Activated CD4-positive, alpha-beta T cell treated with anti-CD3 and anti-CD28 coated beads, Interleukin-2, amount 50 U/mL, for 1 hour (primary cell): ENCODE data around the gene APOL1.
"Not testable (repeated sequence)": the region's sequence is repeated elsewhere in the genome, so short reads cannot be mapped to it uniquely, and the experiment has no call there.

Experiments
- DNase-seq: peaks from one replicate; pipeline ENCODE4 v3.0.0-alpha.2; 2020

Gene APOL1

GRCh38 chr22:36247955-36248354, 5.0 kb upstream of the APOL1 start:
- DNase-seq = no peak

- no peak for DNase-seq
Measured at GRCh38 chr22:36249160-36249559, 3.8 kb upstream of the APOL1 start.

- not testable (repeated sequence) for DNase-seq
Measured at GRCh38 chr22:36250292-36250960, 2.5 kb upstream of the APOL1 start.

- DNase-seq = not testable (repeated sequence)
Measured at GRCh38 chr22:36251979-36252608, 839 bp upstream of the APOL1 start.

GRCh38 chr22:36253523-36254490, 874 bp downstream of the APOL1 start:
- DNase-seq = no peak

GRCh38 chr22:36255572-36255971, 2.6 kb downstream of the APOL1 start:
- not testable (repeated sequence) for DNase-seq

- no peak for DNase-seq
Measured at GRCh38 chr22:36256478-36256877, 3.5 kb downstream of the APOL1 start.

- DNase-seq = no peak
Measured at GRCh38 chr22:36257308-36257707, 4.4 kb downstream of the APOL1 start.

- DNase-seq = no peak
Measured at GRCh38 chr22:36257948-36258670, 5.2 kb downstream of the APOL1 start.

- no peak for DNase-seq
Measured at GRCh38 chr22:36258701-36259614, 6.0 kb downstream of the APOL1 start.

- no peak for DNase-seq
Measured at GRCh38 chr22:36259615-36260300, 6.8 kb downstream of the APOL1 start.

- DNase-seq = not testable (repeated sequence)
Measured at GRCh38 chr22:36261675-36262074, 8.7 kb downstream of the APOL1 start.

- DNase-seq = not testable (repeated sequence)
Measured at GRCh38 chr22:36262307-36262706, 9.4 kb downstream of the APOL1 start.

- not testable (repeated sequence) for DNase-seq
Measured at GRCh38 chr22:36263216-36263673, 10.3 kb downstream of the APOL1 start.

- DNase-seq = not testable (repeated sequence)
Measured at GRCh38 chr22:36263886-36264664, 11.1 kb downstream of the APOL1 start.

GRCh38 chr22:36267058-36267457, 14.1 kb downstream of the APOL1 start:
- DNase-seq = no peak

- DNase-seq = no peak
Measured at GRCh38 chr22:36267896-36268485, 15.1 kb downstream of the APOL1 start.

GRCh38 chr22:36271231-36271630, 18.3 kb downstream of the APOL1 start:
- not testable (repeated sequence) for DNase-seq

GRCh38 chr22:36271951-36272350, 19.0 kb downstream of the APOL1 start:
- DNase-seq = not testable (repeated sequence)

- no peak for DNase-seq
Measured at GRCh38 chr22:36274531-36274930, 21.6 kb downstream of the APOL1 start.
